HCT116 (cell line): ENCODE data around the gene DOCK4. TPM values are rescaled to one million over a fixed set of nuclear protein-coding genes. Genes with fewer than 3 reads are reported as not detected.

ENCODE experiments used
- ATAC-seq: fragments of 200-7000 bp; cut with Tn5 transposase; 2 replicates; pipeline ENCODE4 v1.9.1; 2020; ENCODE audit warnings: mild to moderate bottlenecking, moderate library complexity
- BruUV-seq: library from RNA; stranded (reverse); fragments of 400-500 nt; replicated peaks from 2 replicates; lab custom pipeline; 2021; lab: Mats Ljungman, UMichigan
- CTCF ChIA-PET: fragments of 300-600 bp; sonication (Branson Sonifier 250); formaldehyde crosslinking; loops from one replicate; lab custom pipeline; 2021; ENCODE audit warnings: antibody characterized with exemption; lab: Charles Lee
- POLR2A ChIA-PET: fragments of 300-600, 350-600 bp; sonication (Branson Sonifier 250); formaldehyde crosslinking; loops from one replicate; lab custom pipeline; 2021; ENCODE audit warnings: antibody characterized with exemption; lab: Charles Lee
- RAD21 ChIA-PET, 2 experiments: fragments of 300-600 bp; sonication (Branson Sonifier 250); formaldehyde crosslinking; loops; one replicate each; lab custom pipeline; 2023; ENCODE audit warnings: low total read pairs in 2 of 2; ENCODE audit not compliant: uncharacterized antibody in 2 of 2, unreplicated experiment in 2 of 2, low non-redundant PET in 1 of 2; lab: Charles Lee
- DNase-seq: peaks from one replicate; pipeline ENCODE4 v3.0.0-alpha.2; 2010; ENCODE audit warnings: low read depth, low spot score
- H2AFZ ChIP-seq: fragments of 200-600 bp; shearing (Covaris generic), sonication (generic); 2 replicates; pipeline ENCODE4 v1.6.1; 2017; ENCODE audit warnings: low read depth, mixed run types, mixed read lengths, antibody characterized with exemption, low read length; ENCODE audit not compliant: poor library complexity, severe bottlenecking
- H3K27ac ChIP-seq: 2 replicates; pipeline ENCODE4 v1.5.1; 2012; ENCODE audit warnings: low read depth, low read length
- H3K27me3 ChIP-seq: fragments of 200-600 bp; sonication (generic); 2 replicates; pipeline ENCODE4 v1.6.1; 2016; ENCODE audit warnings: mixed run types, low read length, mixed read lengths; ENCODE audit not compliant: insufficient read depth
- H3K36me3 ChIP-seq, 2 experiments: fragments of 200-500 bp in 1 of 2; fragments of 200-600 bp in 1 of 2; sonication (Bioruptor generic) in 1 of 2; sonication (generic) in 1 of 2; 2 replicates each; pipeline versions ENCODE4 v1.5.1 to v1.6.1; 2014 to 2016; ENCODE audit warnings: low read length in 2 of 2, inconsistent platforms in 1 of 2, mixed read lengths in 1 of 2, mixed run types in 1 of 2; ENCODE audit not compliant: insufficient read depth in 2 of 2, control insufficient read depth in 1 of 2
- H3K4me1 ChIP-seq, 2 experiments: fragments of 200-600 bp in 1 of 2; sonication (generic) in 1 of 2; 2 replicates each; pipeline versions ENCODE4 v1.5.1 to v1.6.1; 2012 to 2017; ENCODE audit warnings: low read length in 2 of 2, inconsistent platforms in 1 of 2, mild to moderate bottlenecking in 1 of 2, mixed read lengths in 1 of 2, mixed run types in 1 of 2, moderate library complexity in 1 of 2; ENCODE audit not compliant: insufficient read depth in 2 of 2, control insufficient read depth in 1 of 2
- H3K4me2 ChIP-seq: fragments of 200-600 bp; sonication (generic); 2 replicates; pipeline ENCODE4 v1.6.1; 2017; ENCODE audit warnings: mixed run types, low read length, mixed read lengths
- H3K4me3 ChIP-seq, 2 experiments: fragments of 200-600 bp in 1 of 2; sonication (generic) in 1 of 2; replicated peaks in 1 of 2; 2 replicates each; pipeline ENCODE4 v1.5.1; 2011 to 2016; ENCODE audit warnings: low read length in 2 of 2, control low read depth in 1 of 2, low read depth in 1 of 2, mild to moderate bottlenecking in 1 of 2, mixed read lengths in 1 of 2, mixed run types in 1 of 2
- H3K79me2 ChIP-seq: fragments of 200-600 bp; sonication (generic); 2 replicates; pipeline ENCODE4 v1.6.1; 2017; ENCODE audit warnings: mild to moderate bottlenecking, mixed run types, low read length, moderate library complexity, mixed read lengths; ENCODE audit not compliant: insufficient read depth
- H3K9ac ChIP-seq: fragments of 200-600 bp; sonication (generic); 2 replicates; pipeline ENCODE4 v1.6.1; 2016; ENCODE audit warnings: low read length, mixed read lengths
- H3K9me2 ChIP-seq: fragments of 200-600 bp; sonication (generic), shearing (Covaris generic); 2 replicates; pipeline ENCODE4 v1.6.1; 2017; ENCODE audit warnings: mixed run types, mild to moderate bottlenecking, moderate library complexity; ENCODE audit not compliant: insufficient read depth
- H3K9me3 ChIP-seq, 2 experiments: fragments of 200-500 bp in 1 of 2; fragments of 200-600 bp in 1 of 2; sonication (Bioruptor generic) in 1 of 2; sonication (generic) in 1 of 2; 2 replicates each; pipeline ENCODE4 v1.6.1; 2014 to 2017; ENCODE audit warnings: low read length in 2 of 2, mixed read lengths in 2 of 2, inconsistent platforms in 1 of 2, low read depth in 1 of 2, mild to moderate bottlenecking in 1 of 2, mixed run types in 1 of 2, moderate library complexity in 1 of 2; ENCODE audit not compliant: control insufficient read depth in 1 of 2, insufficient read depth in 1 of 2
- H4K20me1 ChIP-seq: fragments of 200-600 bp; sonication (generic), shearing (Covaris generic); 2 replicates; pipeline ENCODE4 v1.6.1; 2017; ENCODE audit warnings: mixed run types, mild to moderate bottlenecking, moderate library complexity; ENCODE audit not compliant: insufficient read depth
- CBX3 ChIP-seq: IDR thresholded peaks from 2 replicates; pipeline ENCODE4 v1.6.1; 2012; ENCODE audit warnings: low read depth
- EGR1 ChIP-seq: IDR thresholded peaks from 2 replicates; pipeline ENCODE4 v1.6.1; 2012; ENCODE audit warnings: low read depth
- ELF1 ChIP-seq: IDR thresholded peaks from 2 replicates; pipeline ENCODE4 v1.6.1; 2012; ENCODE audit warnings: low read depth, borderline replicate concordance
- FOSL1 ChIP-seq: IDR thresholded peaks from 2 replicates; pipeline ENCODE4 v1.6.1; 2012; ENCODE audit warnings: low read depth
- POLR2A ChIP-seq: IDR thresholded peaks from 2 replicates; pipeline ENCODE4 v1.7.0; 2011; ENCODE audit warnings: borderline replicate concordance; ENCODE audit not compliant: insufficient read depth, insufficient read length; ENCODE audit errors: extremely low read depth
- RAD21 ChIP-seq: IDR thresholded peaks from 2 replicates; pipeline ENCODE4 v1.6.1; 2012; ENCODE audit warnings: low read depth, mild to moderate bottlenecking
- SIN3A ChIP-seq: IDR thresholded peaks from 2 replicates; pipeline ENCODE4 v1.6.1; 2012; ENCODE audit warnings: low read depth
- SP1 ChIP-seq: IDR thresholded peaks from 2 replicates; pipeline ENCODE4 v1.6.1; 2012; ENCODE audit warnings: low read depth
- SRF ChIP-seq: IDR thresholded peaks from 2 replicates; pipeline ENCODE4 v1.6.1; 2012; ENCODE audit warnings: low read depth
- TCF7L2 ChIP-seq: IDR thresholded peaks from 2 replicates; pipeline ENCODE4 v1.7.0; 2011; ENCODE audit warnings: borderline replicate concordance, inconsistent platforms; ENCODE audit not compliant: insufficient read depth, insufficient read length; ENCODE audit errors: extremely low read depth
- YY1 ChIP-seq: IDR thresholded peaks from 2 replicates; pipeline ENCODE4 v1.6.1; 2011; ENCODE audit warnings: low read length, low read depth, moderate library complexity, mild to moderate bottlenecking; ENCODE audit not compliant: insufficient replicate concordance; ENCODE audit errors: extremely low read depth
- ZFX ChIP-seq: fragments of 450-650 bp; IDR thresholded peaks from 2 replicates; pipeline ENCODE4 v1.6.1; 2017
- ZNF274 ChIP-seq: fragments of 200-500 bp; sonication (Bioruptor generic); IDR thresholded peaks from 2 replicates; pipeline ENCODE4 v1.6.1; 2014; ENCODE audit warnings: mild to moderate bottlenecking, low read depth, low read length, inconsistent platforms
- intact Hi-C: fragments of 100-400 bp; cut with micrococcal nuclease; formaldehyde crosslinking; loops from 2 replicates; pipeline ENCODE4 v1.10.0; 2022
- total RNA-seq: library from RNA; stranded (reverse); gene quantifications from one replicate; pipeline ENCODE4 v1.2.1, GENCODE V29; 2021; ENCODE audit not compliant: unreplicated experiment
- TF ChIP-seq, protein P1 (sequence below): IDR thresholded peaks from 2 replicates; pipeline ENCODE4 v1.6.1; 2012
- TF ChIP-seq, protein P2 (sequence below): IDR thresholded peaks from 2 replicates; pipeline ENCODE4 v1.6.1; 2012
- TF ChIP-seq, protein P3 (sequence below): IDR thresholded peaks from 2 replicates; pipeline ENCODE4 v1.6.1; 2011; ENCODE audit warnings: mild to moderate bottlenecking, low read length, moderate library complexity; ENCODE audit not compliant: insufficient replicate concordance; ENCODE audit errors: extremely low read depth

The DOCK4 gene
- total RNA-seq, 1 experiment from 2014 or later = 2.2 TPM

DNA sequence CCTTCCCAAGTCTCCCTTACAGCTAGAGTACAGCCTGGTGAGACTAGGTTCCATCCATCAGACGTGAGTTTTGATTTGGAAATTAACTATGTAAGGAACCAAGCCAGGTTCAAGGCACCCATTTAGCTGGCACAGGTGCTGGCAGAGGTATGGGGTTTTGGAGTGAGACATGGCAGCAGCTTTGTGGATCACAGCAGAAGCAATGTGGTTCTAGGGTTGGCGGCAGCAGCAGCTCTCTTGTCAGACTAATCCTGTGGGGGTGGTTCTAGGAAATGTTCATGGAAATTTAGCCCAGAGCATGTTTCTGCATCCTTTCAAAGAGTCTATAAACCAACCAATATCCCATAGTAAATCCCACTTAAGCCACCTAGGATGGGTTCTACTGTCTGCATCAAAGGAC, 142.2 kb downstream of the DOCK4 start:
- Histone ChIP-seq H3K4me1 (no peaks in the 10 kb centered on the region), H3K9me2 (no peaks in the 10 kb centered on the region), H4K20me1 (no peaks in the 10 kb centered on the region), H3K27me3 (no peaks in the 10 kb centered on the region), H3K9ac (no peak overlapping the region), H3K4me2 (no peak overlapping the region), H3K27ac (no peak overlapping the region), H3K4me3 (no peak overlapping the region), H3K9me3 (no peaks in the 10 kb centered on the region), H2AFZ (no peak overlapping the region), H3K79me2 (no peaks in the 10 kb centered on the region), H3K36me3 (no peaks in the 10 kb centered on the region)
- no TSS peak for BruUV-seq
- intact Hi-C loops = no loop called here
- no peak for DNase-seq
- TF ChIP-seq YY1 (no peak), ZNF274 (no peak), TCF7L2 (no peak), POLR2A (no peak), ZFX (no peak), SRF (no peak), SP1 (no peak), FOSL1 (no peak), SIN3A (no peak), ELF1 (no peak), CBX3 (no peak), EGR1 (no peak), RAD21 (no peak)
- TF ChIP-seq, protein P1, sequence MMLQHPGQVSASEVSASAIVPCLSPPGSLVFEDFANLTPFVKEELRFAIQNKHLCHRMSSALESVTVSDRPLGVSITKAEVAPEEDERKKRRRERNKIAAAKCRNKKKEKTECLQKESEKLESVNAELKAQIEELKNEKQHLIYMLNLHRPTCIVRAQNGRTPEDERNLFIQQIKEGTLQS = no peak
- TF ChIP-seq, protein P2, sequence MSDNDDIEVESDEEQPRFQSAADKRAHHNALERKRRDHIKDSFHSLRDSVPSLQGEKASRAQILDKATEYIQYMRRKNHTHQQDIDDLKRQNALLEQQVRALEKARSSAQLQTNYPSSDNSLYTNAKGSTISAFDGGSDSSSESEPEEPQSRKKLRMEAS = no peak
- TF ChIP-seq, protein P3, sequence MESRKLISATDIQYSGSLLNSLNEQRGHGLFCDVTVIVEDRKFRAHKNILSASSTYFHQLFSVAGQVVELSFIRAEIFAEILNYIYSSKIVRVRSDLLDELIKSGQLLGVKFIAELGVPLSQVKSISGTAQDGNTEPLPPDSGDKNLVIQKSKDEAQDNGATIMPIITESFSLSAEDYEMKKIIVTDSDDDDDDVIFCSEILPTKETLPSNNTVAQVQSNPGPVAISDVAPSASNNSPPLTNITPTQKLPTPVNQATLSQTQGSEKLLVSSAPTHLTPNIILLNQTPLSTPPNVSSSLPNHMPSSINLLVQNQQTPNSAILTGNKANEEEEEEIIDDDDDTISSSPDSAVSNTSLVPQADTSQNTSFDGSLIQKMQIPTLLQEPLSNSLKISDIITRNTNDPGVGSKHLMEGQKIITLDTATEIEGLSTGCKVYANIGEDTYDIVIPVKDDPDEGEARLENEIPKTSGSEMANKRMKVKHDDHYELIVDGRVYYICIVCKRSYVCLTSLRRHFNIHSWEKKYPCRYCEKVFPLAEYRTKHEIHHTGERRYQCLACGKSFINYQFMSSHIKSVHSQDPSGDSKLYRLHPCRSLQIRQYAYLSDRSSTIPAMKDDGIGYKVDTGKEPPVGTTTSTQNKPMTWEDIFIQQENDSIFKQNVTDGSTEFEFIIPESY = no peak
- POLR2A ChIA-PET = no interaction called here
- ATAC-seq = no peak
- RAD21 ChIA-PET = no interaction called here
- CTCF ChIA-PET = no interaction called here
